ENCODE data around the gene PAWR. TPM values are rescaled to one million over a fixed set of nuclear protein-coding genes. Genes with fewer than 3 reads are reported as not detected.

The PAWR gene
- total RNA-seq, 1 experiment from 2014 or later = 204 TPM

- BruUV-seq (replicated peaks) = no TSS peak
- peaks cover 18% of the 10 kb centered on the region for H3K36me3 Mint-ChIP-seq (ENCODE audit: insufficient read depth, unreplicated experiment)
- H3K9me3 Mint-ChIP-seq (ENCODE audit: low read depth, unreplicated experiment) = no peaks in the 10 kb centered on the region
- H3K4me1 Mint-ChIP-seq (ENCODE audit: low read depth, unreplicated experiment) = peaks cover 48% of the 10 kb centered on the region
- no peak for DNase-seq
- no peak overlapping the region for H3K4me3 Mint-ChIP-seq (ENCODE audit: low read depth, unreplicated experiment)
- CTCF ChIA-PET = no interaction called here
- H3K27me3 Mint-ChIP-seq (ENCODE audit: unreplicated experiment) = no peaks in the 10 kb centered on the region
- peak overlapping the region; percentile 20 for H3K27ac Mint-ChIP-seq (ENCODE audit: unreplicated experiment)
- no peak for TF ChIP-seq CTCF (IDR thresholded peaks at IDR 0.05; ENCODE audit: unreplicated experiment)
- intact Hi-C loops (cut with micrococcal nuclease; ENCODE audit: unreplicated experiment) = no loop called here
Measured at GRCh38 chr12:79664518-79664917, 26.2 kb downstream of the PAWR start.

DNA sequence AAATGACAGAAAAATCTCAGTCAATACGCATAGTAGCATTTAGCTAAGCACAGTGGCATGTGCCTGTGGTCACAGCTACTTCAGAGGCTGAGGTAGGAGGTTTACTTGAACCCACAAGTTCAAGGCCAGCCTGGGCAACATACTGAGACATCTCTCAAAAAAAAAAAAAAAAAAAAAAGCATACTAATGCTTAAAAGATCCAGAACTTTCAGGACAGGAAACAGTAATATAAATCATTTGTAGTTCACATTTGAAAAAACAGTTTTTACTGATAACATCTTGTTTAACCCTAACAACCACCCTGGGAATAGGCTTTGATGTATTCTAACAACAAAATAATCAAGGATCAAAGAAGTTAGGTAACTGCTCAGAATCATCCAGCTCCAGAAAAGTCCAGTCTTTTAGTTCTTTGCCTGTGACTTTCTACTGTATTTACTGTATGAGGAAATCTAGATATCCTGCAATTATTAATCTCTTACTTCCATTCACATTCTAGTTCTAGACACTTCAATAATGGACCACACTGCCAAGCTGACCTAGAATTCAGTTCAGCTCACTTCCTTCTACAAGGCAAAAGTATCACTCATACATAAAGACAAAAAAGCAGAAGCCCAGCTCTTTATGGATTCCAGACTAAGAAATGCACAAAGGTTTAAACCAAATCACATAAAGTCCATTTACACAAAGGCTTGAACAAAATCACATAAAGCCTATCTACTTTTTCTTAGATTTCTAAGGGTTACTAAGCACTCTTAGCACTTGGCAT, 28.5 kb downstream of the PAWR start:
- Mint-ChIP-seq H3K4me3 (ENCODE audit: low read depth, unreplicated experiment) (no peak overlapping the region), H3K27ac (ENCODE audit: unreplicated experiment) (peak overlapping the region; percentile 52), H3K27me3 (ENCODE audit: unreplicated experiment) (no peaks in the 10 kb centered on the region), H3K9me3 (ENCODE audit: low read depth, unreplicated experiment) (no peaks in the 10 kb centered on the region), H3K4me1 (ENCODE audit: low read depth, unreplicated experiment) (peaks cover 48% of the 10 kb centered on the region), H3K36me3 (ENCODE audit: insufficient read depth, unreplicated experiment) (peaks cover 11% of the 10 kb centered on the region)
- DNase-seq = no peak
- intact Hi-C loops (cut with micrococcal nuclease; ENCODE audit: unreplicated experiment) = no loop called here
- BruUV-seq (replicated peaks) = no TSS peak
- CTCF ChIA-PET = no interaction called here
- no peak for TF ChIP-seq CTCF (IDR thresholded peaks at IDR 0.05; ENCODE audit: unreplicated experiment)

DNA sequence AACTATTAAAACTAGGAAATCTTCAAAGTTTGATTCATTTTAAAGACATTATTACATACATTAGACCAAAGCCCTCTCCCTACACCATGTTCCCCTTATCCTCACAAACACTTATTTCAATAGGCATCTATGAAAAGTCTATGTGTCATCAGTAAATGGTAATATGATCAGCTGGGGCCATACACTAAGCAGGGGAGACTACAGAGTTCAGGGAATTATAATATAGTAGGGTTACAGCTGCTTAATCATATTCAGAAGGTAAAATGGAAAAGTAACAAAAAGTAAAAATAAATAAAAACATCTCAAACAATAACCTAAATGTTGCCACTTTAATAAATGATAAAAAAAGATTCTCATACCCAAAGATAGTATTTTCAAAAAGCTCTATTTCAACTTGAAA, 29.1 kb downstream of the PAWR start:
- intact Hi-C loops (cut with micrococcal nuclease; ENCODE audit: unreplicated experiment) = no loop called here
- H3K27ac Mint-ChIP-seq (ENCODE audit: unreplicated experiment) = peak overlapping the region; percentile 52
- CTCF ChIA-PET = interaction anchor here (0.6 kb wide), 2 partner anchors 73 to 433 kb away, joined by 3 to 4 read pairs; no protein-coding TSS in a partner anchor
- peaks cover 13% of the 10 kb centered on the region for H3K36me3 Mint-ChIP-seq (ENCODE audit: insufficient read depth, unreplicated experiment)
- H3K4me3 Mint-ChIP-seq (ENCODE audit: low read depth, unreplicated experiment) = no peak overlapping the region
- no peaks in the 10 kb centered on the region for H3K27me3 Mint-ChIP-seq (ENCODE audit: unreplicated experiment)
- H3K9me3 Mint-ChIP-seq (ENCODE audit: low read depth, unreplicated experiment) = no peaks in the 10 kb centered on the region
- no peak for TF ChIP-seq CTCF (IDR thresholded peaks at IDR 0.05; ENCODE audit: unreplicated experiment)
- peaks cover 54% of the 10 kb centered on the region for H3K4me1 Mint-ChIP-seq (ENCODE audit: low read depth, unreplicated experiment)
- no peak for DNase-seq
- no TSS peak for BruUV-seq (replicated peaks)

DNA sequence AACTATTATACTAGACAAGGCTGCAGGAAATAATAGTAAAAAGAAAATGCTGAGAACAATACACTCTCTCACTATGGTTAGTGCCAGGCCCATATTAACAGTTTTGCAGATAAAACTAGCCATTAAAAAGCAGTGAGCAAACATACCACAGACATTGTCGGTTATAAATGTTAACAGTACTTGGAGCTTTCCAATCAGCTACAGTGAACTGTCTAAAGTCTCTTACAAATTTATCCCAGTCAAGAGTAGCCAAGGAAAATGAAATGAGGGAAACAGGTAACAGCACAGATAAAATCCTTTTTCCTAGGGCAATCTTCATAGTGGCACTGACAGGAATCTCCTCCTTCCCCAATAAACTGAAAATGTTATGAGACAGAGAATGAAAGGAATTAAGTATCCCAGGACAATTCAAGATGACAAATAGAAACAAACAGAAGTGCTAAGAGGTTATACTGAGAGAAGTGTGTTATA, 30.8 kb downstream of the PAWR start:
- intact Hi-C loops (cut with micrococcal nuclease; ENCODE audit: unreplicated experiment) = no loop called here
- DNase-seq = no peak
- TF ChIP-seq CTCF (IDR thresholded peaks at IDR 0.05; ENCODE audit: unreplicated experiment) = no peak
- no peaks in the 10 kb centered on the region for H3K27me3 Mint-ChIP-seq (ENCODE audit: unreplicated experiment)
- BruUV-seq (replicated peaks) = no TSS peak
- CTCF ChIA-PET = interaction anchor here (0.6 kb wide), 1 partner anchor 10 kb away, joined by 3 read pairs; no protein-coding TSS in a partner anchor
- H3K27ac Mint-ChIP-seq (ENCODE audit: unreplicated experiment) = peak overlapping the region; percentile 63
- peak overlapping the region; percentile 14 for H3K4me3 Mint-ChIP-seq (ENCODE audit: low read depth, unreplicated experiment)
- H3K9me3 Mint-ChIP-seq (ENCODE audit: low read depth, unreplicated experiment) = no peaks in the 10 kb centered on the region
- H3K4me1 Mint-ChIP-seq (ENCODE audit: low read depth, unreplicated experiment) = peaks cover 55% of the 10 kb centered on the region
- peaks cover 13% of the 10 kb centered on the region for H3K36me3 Mint-ChIP-seq (ENCODE audit: insufficient read depth, unreplicated experiment)
